PFSK-1 (cell line): ENCODE data around the gene ATG16L2.

Experiments used
- FOXP2 ChIP-seq: optimal IDR thresholded peaks from 2 replicates; pipeline ENCODE3; 2011; ENCODE audit warnings: borderline replicate concordance, control low read depth, inconsistent platforms; ENCODE audit not compliant: insufficient read depth; ENCODE audit errors: extremely low read length, extremely low read depth
- POLR2AphosphoS5 ChIP-seq: IDR thresholded peaks from 2 replicates; pipeline ENCODE4 v1.6.1; 2012; ENCODE audit warnings: low read depth, mild to moderate bottlenecking, control low read depth, low read length, moderate library complexity
- REST ChIP-seq, 2 experiments: IDR thresholded peaks; 2 replicates each; pipeline versions ENCODE4 v1.6.1 to v1.8.0; 2011 to 2012; ENCODE audit warnings: low read depth in 2 of 2, low read length in 2 of 2, control low read depth in 1 of 2, inconsistent platforms in 1 of 2, mild to moderate bottlenecking in 1 of 2, moderate library complexity in 1 of 2; ENCODE audit not compliant: insufficient read depth in 1 of 2
- SIN3A ChIP-seq: IDR thresholded peaks from 2 replicates; pipeline ENCODE4 v1.6.1; 2012; ENCODE audit warnings: mild to moderate bottlenecking, low read length, moderate library complexity, borderline replicate concordance; ENCODE audit not compliant: insufficient read depth
- TAF1 ChIP-seq: IDR thresholded peaks from 2 replicates; pipeline ENCODE4 v1.6.1; 2012; ENCODE audit warnings: low read length, control low read depth, borderline replicate concordance; ENCODE audit not compliant: insufficient read depth

ATG16L2 gene

GRCh38 chr11:72773696-72774095, 40.5 kb upstream of the ATG16L2 start:
- TF ChIP-seq TAF1 (no peak), REST (IDR thresholded peaks at IDR 0.05; ENCODE audit: insufficient read depth in 1 of 2, low read depth in 2 of 2, low read length in 2 of 2) (no peak), POLR2AphosphoS5 (no peak), FOXP2 (no peak), SIN3A (no peak)

GRCh38 chr11:72774499-72774898, 39.7 kb upstream of the ATG16L2 start:
- TF ChIP-seq FOXP2 (no peak), REST (IDR thresholded peaks at IDR 0.05; ENCODE audit: insufficient read depth in 1 of 2, low read depth in 2 of 2, low read length in 2 of 2) (no peak), TAF1 (no peak), SIN3A (no peak), POLR2AphosphoS5 (no peak)

- TF ChIP-seq POLR2AphosphoS5 = no peak
Observed at GRCh38 chr11:72775288-72776110, 38.7 kb upstream of the ATG16L2 start.

- TF ChIP-seq FOXP2 = no peak
Observed at GRCh38 chr11:72776117-72776843, 37.9 kb upstream of the ATG16L2 start.

- TF ChIP-seq SIN3A = no peak
- TF ChIP-seq POLR2AphosphoS5 = no peak
- TF ChIP-seq FOXP2 = no peak
Observed at GRCh38 chr11:72776844-72777754, 37.1 kb upstream of the ATG16L2 start.

GRCh38 chr11:72777755-72778278, 36.4 kb upstream of the ATG16L2 start:
- TF ChIP-seq FOXP2 (no peak), REST (IDR thresholded peaks at IDR 0.05; ENCODE audit: insufficient read depth in 1 of 2, low read depth in 2 of 2, low read length in 2 of 2) (no peak), POLR2AphosphoS5 (no peak), SIN3A (no peak), TAF1 (no peak)
